GM12801 (cell line): ENCODE measurements around the gene CCDC85C.

Source experiments
- TF ChIP-seq, protein P1 (sequence below): IDR thresholded peaks from one replicate; pipeline ENCODE4 v1.5.1; 2011; ENCODE audit warnings: control low read depth; ENCODE audit not compliant: insufficient read length; ENCODE audit errors: extremely low read depth

The CCDC85C gene

GRCh38 chr14:99645545-99646505, 41.8 kb upstream of the CCDC85C start:
- TF ChIP-seq, protein P1, sequence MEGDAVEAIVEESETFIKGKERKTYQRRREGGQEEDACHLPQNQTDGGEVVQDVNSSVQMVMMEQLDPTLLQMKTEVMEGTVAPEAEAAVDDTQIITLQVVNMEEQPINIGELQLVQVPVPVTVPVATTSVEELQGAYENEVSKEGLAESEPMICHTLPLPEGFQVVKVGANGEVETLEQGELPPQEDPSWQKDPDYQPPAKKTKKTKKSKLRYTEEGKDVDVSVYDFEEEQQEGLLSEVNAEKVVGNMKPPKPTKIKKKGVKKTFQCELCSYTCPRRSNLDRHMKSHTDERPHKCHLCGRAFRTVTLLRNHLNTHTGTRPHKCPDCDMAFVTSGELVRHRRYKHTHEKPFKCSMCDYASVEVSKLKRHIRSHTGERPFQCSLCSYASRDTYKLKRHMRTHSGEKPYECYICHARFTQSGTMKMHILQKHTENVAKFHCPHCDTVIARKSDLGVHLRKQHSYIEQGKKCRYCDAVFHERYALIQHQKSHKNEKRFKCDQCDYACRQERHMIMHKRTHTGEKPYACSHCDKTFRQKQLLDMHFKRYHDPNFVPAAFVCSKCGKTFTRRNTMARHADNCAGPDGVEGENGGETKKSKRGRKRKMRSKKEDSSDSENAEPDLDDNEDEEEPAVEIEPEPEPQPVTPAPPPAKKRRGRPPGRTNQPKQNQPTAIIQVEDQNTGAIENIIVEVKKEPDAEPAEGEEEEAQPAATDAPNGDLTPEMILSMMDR = no peak

GRCh38 chr14:99644723-99645544, 40.9 kb upstream of the CCDC85C start, which contains the start of gene HHIPL1:
Gene HHIPL1, plus strand, starts transcription at chr14:99645129. Its CDS starts 79 bp downstream, at chr14:99645208.
- TF ChIP-seq, protein P1 = no peak

GRCh38 chr14:99644035-99644587, 40.1 kb upstream of the CCDC85C start:
- TF ChIP-seq, protein P1 = no peak

- TF ChIP-seq, protein P1 = no peak
Measured at GRCh38 chr14:99643343-99643742, 39.3 kb upstream of the CCDC85C start.

GRCh38 chr14:99637624-99638023, 33.6 kb upstream of the CCDC85C start:
- TF ChIP-seq, protein P1 = no peak

DNA sequence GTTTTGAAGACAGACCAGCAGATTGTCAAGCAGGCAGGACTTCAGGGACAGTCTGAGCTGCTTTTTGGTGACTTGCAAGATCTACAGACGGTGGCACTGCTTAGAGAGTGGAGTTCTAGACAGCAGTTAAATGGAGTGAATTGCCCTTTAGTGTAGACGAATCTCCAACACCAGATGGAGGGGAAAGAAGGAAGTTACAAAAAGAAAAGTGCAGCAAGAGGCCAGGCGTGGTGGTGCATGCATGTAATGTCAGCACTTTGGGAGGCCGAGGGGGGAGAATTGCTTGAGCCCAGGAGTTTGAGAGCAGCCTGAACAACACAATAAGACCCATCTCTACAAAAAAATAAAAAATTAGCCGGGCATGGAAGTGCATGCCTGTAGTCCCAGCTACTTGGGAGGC, 32.5 kb upstream of the CCDC85C start:
- TF ChIP-seq, protein P1 = no peak

DNA sequence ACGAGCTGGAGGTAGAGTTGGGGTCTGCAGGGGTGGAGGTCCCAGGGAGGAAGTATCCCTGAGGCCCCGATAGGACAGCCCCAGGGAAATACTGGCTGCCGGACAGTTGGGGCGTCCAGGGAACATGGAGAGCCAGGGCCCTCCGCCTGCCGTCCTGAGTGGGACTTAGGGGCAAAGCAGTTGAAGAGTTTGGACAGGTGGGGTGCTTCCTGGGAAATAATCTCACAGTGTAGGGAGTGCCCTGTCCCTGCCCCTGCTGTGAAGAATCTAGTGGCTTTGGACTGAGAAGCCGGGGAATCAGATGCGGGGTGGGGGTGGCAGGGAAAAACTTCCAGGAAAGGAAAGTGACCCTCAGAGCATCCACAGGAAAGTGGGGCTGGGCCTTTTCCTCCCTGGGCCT, 31.1 kb upstream of the CCDC85C start:
- TF ChIP-seq, protein P1 = no peak
